GM06990 (cell line): ENCODE measurements around the gene FOXL1.

ENCODE experiments used
- DNase-seq: peaks from one replicate; pipeline ENCODE4 v3.0.0-alpha.2; 2011; ENCODE audit not compliant: insufficient read length; ENCODE audit errors: extremely low read depth
- H3K27me3 ChIP-seq: replicated peaks from 2 replicates; pipeline ENCODE4 v1.6.0; 2011; ENCODE audit warnings: low read length; ENCODE audit not compliant: control insufficient read depth, insufficient read depth
- H3K36me3 ChIP-seq: 2 replicates; pipeline ENCODE4 v1.5.1; 2011; ENCODE audit warnings: low read length; ENCODE audit not compliant: control insufficient read depth, insufficient read depth
- H3K4me3 ChIP-seq: replicated peaks from 2 replicates; pipeline ENCODE4 v1.5.1; 2011; ENCODE audit warnings: low read depth, mild to moderate bottlenecking, control low read depth, low read length
- CTCF ChIP-seq: IDR thresholded peaks from 2 replicates; pipeline ENCODE4 v1.5.1; 2011; ENCODE audit warnings: low read length, control low read depth, mild to moderate bottlenecking, inconsistent platforms; ENCODE audit not compliant: insufficient read depth, poor library complexity, severe bottlenecking

FOXL1 gene

GRCh38 chr16:86579268-86580062 lies 1.1 kb downstream of the FOXL1 start:
- Histone ChIP-seq H3K4me3 (no peak overlapping the region), H3K27me3 (no peaks in the 10 kb centered on the region; the same call in 1 of the 2 replicates), H3K36me3 (no peaks in the 10 kb centered on the region)
- no peak for DNase-seq
- no peak for TF ChIP-seq CTCF

DNA sequence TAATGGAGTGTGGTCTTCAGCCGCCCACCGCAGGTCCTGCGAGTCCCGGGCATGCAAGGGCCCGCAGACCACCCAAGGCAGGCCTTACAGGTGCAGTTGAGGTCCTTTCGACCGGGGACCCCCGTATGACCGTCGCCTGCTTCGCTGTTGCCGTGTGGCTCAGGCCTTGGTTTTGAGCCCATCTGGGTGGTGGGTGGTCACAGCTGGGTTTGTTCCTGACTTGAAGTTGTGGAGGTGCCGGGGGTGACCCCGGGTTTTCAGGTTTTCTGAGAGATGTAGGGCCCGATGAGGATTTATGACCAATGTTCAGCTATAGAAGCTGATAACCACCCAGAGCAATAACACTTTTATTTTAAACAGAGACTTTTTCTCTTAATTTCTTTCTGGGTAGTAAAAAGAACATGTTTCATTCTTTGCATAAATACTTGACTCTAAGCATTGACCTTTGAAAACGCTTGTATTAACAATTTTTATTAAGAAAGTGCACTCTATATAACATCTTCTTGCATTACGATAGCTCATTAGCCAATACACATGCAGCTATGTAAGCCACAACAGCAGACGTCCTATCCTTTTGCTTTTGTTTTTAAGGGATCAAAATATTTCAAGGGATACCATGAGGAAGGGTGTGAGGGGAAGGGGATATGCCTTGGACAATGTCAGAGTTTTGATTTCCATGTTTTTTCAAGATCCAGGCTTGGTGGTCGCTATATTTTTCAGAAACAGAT lies 1.9 kb downstream of the FOXL1 start:
- TF ChIP-seq CTCF = no peak
- H3K4me3 ChIP-seq = no peak overlapping the region
- no peaks in the 10 kb centered on the region; the same call in 1 of the 2 replicates for H3K27me3 ChIP-seq
- DNase-seq = no peak
- H3K36me3 ChIP-seq = no peaks in the 10 kb centered on the region

DNA sequence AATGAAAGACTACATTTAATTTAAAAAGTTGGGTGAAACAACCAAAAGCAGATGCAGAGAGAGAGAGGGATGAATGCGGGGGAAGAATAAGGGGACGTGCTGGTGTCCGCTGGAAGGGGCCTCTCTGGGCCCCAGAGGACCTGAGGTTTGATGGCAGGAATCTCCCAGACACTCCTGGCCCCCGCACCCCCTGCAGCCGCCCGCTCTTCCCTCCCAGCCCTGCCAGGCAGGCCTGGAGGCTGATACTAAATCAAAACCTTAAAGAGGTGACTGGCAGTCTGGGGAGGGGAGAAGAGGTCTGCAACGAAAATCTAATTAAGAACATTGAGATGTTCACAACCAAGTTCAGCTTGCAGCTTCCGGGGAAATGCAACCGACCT lies 2.4 kb downstream of the FOXL1 start:
- Histone ChIP-seq H3K4me3 (no peak overlapping the region), H3K36me3 (no peaks in the 10 kb centered on the region), H3K27me3 (no peaks in the 10 kb centered on the region; the same call in 1 of the 2 replicates)
- TF ChIP-seq CTCF = no peak
- no peak for DNase-seq

DNA sequence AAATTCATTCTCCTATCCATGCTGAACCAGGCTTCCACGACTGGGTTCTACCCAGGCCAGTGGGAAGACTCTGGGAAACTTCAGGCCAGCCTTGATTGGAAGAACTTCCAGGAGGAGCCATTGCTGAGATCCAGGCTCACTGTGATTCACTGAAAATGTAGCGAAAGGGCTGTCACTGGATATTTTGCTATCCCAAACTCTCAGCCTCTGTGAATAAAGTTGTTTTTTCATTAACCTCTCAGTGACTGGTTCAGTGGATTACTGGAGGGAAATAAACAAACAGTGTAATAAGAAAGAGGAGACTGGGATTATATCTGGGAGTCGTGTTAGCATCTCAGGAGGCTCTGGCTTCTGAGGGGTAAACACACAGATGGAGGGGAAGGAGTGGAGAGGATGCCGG lies 3.1 kb downstream of the FOXL1 start:
- Histone ChIP-seq H3K27me3 (no peaks in the 10 kb centered on the region; the same call in 1 of the 2 replicates), H3K4me3 (no peak overlapping the region), H3K36me3 (no peaks in the 10 kb centered on the region)
- no peak for DNase-seq
- no peak for TF ChIP-seq CTCF

GRCh38 chr16:86584071-86584685 lies 5.8 kb downstream of the FOXL1 start:
- Histone ChIP-seq H3K27me3 (no peaks in the 10 kb centered on the region), H3K36me3 (no peaks in the 10 kb centered on the region), H3K4me3 (no peak overlapping the region)
- TF ChIP-seq CTCF = no peak
- DNase-seq = no peak
